HG02610 (cell line): ENCODE measurements around the gene CRYBA4.
"Not testable (repeated sequence)": the region's sequence is repeated elsewhere in the genome, so short reads cannot be mapped to it uniquely, and the experiment has no call there.

Source experiments
- ATAC-seq: cut with Tn5 transposase; IDR thresholded peaks from one replicate; pipeline ENCODE4 v1.9.1; 2021; ENCODE audit warnings: mild to moderate bottlenecking, moderate library complexity; ENCODE audit not compliant: unreplicated experiment

CRYBA4 gene

DNA sequence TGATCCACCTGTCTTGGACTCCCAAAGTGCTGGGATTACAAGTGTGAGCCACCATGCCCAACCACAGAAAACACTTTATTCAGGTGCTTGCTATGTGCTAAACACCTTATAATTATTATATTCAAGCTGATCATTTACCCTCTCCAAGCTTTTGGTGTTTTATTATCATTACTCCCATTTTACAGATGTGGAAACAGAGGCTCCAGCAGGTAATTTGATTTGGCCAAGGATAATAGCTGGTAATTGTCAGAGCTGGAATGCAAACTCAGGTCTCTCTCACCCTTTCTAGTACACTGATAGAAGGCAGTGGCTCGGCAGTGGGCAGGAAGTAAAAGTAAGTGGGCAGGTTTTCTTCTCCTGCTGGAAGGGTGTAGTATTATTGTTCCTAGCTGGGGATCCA, 28.0 kb upstream of the CRYBA4 start:
- ATAC-seq: no peak

DNA sequence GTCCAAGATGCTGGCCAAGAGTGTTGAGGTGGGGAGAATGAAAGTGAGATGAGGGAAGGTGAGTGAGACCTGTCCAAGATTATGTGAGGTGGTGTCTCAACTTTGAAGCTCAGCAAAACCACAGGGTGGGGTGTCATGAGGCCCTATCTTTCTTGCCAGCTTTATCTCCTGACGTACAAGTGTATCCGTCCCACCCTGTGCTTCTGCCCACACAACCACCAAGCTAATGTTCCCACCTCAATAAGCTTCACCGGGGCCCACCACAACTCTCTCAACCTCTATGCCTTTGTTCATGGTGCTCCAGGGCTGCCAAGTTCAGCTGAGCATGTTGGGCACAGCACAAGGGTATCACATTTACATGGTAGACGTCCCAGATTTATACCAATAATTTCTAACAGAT, 24.7 kb upstream of the CRYBA4 start:
- ATAC-seq: no peak

DNA sequence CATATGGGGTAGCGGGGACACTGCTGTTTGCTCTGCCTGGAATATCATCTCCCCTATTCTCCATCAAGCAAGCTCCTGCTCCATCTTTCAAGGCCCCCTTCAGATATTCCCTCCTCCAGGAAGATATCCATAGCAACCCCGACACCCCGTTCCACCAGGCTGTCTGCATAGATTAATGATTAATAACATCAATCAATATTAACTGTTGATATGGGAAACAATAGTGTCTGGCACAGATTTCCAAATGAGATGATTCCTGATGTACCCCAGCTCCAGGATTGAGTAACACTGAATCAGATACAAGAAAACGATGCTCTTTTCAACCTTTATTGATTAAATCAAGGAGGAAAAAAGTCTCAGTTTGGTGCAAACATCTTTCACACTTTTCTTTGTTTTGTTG, 24.3 kb upstream of the CRYBA4 start:
- no peak for ATAC-seq

DNA sequence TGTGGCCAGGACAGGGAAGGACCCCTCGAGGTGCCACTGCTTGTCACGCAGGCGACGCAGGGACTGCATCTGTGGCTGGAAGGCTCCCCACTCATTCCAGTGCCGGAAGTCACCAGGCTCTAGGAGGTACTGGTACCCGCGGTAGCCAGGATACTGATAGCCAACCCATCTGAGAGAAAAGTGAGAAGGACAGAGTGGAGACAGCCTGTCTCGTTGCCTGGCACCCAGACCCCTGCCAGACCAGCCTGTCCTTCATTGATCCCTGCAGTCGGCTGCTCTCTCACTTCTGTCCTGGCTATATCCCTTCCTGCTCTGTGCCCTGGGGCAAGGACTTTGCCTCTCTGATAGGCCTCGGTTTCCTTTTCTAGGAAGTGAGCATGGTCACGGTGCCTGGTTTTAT, 22.3 kb upstream of the CRYBA4 start:
- no peak for ATAC-seq

DNA sequence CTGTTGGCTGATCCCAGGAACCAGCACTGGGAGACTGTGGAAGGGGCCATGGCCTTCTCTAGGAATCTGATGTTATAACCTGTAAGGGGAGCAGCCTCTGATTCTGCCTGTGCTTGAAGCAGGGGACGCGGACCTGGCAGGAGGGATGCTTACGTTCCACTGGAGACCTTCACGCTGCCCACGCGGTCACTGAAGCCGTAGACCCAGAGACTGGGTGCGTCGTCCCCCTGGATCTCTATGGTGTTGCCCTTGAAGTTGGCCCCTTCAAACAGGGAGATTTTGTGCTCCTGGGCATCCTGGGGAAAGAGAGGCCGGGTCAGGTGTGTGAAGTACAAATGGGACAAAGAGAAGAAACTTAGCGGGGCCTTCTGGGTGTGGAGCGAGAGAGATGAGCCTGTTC, 20.0 kb upstream of the CRYBA4 start:
- no peak for ATAC-seq

DNA sequence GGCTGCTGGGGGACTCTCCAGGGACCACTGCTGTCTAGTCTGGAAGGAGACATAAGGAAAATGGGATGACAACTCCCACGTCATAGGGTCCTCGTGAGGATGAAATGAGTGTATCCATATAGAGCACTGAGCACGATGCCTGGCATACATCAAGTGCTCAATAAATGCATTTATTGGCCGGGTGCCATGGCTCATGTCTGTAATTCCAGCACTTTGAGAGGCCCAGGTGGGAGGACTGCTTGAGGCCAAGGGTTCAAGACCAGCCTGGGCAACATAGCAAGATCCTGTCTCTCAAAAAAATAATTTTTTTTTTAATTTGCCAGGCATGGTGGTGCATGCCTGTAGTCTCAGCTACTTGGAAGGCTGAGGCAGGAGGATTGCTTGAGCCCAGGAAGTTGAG, 19.6 kb upstream of the CRYBA4 start:
- ATAC-seq: no peak

DNA sequence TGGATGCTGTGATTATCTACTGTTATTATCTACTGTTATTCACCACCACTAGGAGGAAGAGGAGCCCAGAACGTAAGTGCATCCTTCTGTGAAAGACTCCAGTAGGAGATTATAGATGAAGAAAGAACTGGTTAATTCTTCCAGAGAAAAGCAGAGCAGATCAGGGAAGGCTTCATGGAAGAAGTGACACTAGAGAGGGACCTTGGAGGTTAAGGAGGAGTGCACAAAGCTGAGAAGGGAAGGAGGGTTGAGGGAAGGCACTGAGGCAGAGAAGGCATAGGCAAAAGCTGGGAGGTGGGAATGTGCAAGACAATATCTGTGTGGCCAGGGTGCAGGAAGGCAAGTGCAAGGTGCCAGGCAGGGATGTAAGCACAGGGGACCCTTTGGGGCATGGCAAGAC, 17.4 kb upstream of the CRYBA4 start:
- no peak for ATAC-seq

DNA sequence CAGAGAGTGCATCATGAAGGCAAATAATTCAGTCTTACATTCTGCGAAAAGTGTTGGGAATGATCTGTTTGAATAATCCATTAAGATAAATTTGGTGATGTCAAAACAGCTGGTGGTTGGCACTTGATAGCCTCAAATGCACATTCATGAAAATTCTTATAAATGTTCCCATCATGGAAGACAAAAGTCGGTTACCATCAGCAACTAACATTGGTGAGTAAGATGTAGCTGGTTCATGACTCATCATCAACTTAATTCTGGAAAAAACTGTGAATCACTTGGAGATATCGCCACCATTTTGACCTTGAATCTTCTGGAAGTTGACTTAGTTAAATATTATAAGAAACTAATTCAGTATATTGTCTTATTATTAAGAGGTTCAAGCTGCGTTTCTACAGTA, 15.2 kb upstream of the CRYBA4 start:
- no peak for ATAC-seq

DNA sequence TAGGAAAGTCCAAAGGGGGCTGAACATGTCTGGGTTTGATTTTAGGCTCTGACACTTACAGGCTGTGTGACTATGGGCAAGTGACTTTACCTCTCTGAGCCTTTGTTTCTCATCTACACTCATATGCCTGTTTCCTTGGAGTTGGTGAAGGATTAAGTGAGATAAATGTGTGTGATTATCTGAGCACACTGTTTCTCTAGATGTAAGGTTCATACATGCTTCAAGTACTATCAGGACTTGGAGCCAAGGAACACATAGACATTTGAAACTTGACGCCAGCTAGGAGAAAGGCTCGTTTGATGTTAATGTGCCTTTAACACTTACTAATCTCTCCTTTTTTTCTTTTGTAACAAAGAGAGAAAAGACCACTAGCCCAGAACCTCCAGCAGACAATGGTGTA, 13.6 kb upstream of the CRYBA4 start:
- ATAC-seq: no peak

DNA sequence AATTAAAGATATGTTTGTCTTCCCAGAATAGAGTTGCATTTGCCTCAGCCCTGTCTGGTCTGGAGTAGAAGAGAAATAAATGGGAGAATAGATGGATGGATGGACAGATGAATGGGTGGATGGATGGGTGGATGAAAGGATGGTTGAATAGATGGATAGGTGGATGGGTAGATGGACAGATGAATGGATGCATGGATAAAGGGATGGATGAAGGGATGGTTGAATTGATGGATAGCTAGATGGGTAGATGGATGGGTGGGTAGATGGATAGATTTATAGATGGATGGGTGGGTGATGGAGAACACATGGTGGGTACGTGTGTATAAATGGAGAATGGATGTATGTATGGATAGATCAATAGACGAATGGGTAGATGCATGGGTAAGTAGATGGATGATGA, 12.5 kb upstream of the CRYBA4 start:
- no peak for ATAC-seq

DNA sequence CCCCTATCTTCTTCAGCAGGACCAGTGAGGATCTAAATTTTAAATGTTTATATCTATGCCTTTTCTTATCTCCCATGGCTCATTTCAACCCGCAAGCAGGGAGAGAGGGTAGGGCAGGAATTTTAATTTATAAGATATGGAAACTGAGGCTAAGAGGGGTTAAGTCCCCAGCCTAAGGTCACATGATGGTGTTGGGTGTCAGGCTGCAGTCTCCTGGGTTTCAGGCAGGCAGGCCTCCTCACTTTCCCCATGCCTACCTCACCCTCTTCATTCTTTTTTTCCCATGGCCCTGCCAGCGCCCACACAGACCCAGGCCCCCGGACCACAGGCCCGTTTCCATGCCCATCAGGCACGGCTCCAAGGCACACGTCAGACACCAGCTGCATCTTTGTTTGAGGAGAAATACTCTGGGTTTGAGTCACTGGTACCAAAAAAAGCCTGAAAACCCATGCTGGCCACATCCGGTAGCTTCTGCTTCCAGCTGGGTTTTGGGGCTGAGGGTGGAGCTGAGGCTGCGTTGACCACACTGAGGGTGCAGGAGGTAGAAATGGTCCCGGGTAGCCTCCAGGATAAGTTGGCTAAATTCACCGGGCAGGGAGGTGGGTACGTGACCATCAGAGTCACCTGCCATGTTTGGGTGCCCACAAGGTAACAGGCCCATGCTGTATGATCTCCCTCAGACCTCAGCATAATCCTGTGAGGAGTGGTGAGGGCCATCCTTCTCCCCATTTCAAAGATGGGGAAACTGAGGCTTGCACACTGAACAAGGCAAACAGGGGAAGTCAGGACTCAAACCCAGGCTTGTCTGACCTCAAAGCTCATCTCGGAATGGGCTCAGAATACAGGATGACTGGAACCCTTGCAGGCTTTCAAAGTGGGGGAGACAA, 11.4 kb upstream of the CRYBA4 start:
- peak; percentile 82 for ATAC-seq

DNA sequence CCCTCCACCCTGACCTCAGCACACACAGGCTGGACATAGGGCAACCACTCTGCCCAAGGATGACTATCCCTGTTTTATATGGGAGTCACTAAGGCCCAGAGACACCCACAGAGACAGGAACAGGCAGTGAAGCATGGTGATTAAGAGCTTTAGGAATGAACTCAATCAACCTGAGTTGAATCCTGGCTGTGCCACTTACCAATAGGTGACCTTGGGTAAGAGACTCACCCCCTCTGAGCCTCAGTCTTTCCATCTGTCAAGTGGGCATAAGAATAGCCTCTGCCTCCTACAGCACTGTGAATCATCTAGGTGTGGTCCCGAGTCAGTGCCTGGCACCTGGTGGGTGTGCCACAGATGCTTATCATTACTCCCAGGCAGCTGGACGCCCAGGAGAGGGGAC, 10.8 kb upstream of the CRYBA4 start:
- ATAC-seq: no peak

DNA sequence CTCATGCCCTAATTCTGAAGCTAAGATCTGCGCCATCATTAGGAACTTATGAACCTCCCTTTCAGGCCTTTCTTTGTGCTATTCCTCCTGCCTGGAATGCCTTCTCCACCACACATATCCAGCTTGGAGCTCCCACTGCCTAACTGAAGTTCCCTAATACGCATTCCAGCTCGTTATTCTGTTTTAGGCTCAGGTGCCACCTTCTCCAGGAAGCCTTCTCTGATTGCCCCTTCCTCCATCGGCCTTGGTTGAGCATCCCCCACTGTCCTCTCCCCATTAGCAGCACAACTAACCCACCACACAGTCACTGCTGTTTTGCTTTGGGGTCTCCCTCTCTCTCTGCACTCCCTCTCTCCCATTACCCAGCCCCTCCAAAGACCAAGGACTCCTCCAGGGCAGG, 9.1 kb upstream of the CRYBA4 start:
- no peak for ATAC-seq

DNA sequence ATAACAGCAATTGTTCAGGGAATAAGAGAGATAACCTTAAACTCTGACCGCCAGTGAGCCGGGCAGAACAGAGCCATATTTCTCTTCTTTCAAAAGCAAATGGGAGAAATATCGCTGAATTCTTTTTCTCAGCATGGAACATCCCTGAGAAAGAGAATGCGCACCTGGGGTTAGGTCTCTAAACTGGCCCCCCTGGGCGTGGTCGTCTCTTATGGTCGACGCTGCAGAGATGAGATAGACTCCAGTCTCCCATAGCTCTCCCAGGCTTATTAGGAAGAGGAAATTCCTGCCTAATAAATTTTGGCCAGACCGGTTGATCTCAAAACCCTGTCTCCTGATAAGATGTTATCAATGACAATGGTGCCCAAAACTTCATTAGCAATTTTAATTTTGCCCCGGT, 8.0 kb upstream of the CRYBA4 start:
- not testable (repeated sequence) for ATAC-seq

DNA sequence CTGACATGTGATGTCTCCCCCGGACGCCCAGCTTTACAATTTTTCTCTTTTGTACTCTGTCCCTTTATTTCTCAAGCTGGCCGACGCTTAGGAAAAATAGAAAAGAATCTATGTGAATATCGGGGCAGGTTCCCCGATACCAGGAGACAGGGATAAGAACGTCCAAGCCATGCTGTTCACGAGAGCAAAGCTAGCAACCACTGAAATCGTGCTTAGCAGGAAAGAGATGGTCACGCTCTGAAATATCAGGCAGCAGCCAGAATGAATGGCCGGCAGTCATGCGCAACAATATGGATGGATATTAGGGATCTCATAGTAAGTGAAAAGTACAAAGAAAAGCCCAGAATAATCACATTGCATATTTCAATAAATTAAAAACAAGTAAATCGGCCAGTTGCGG, 7.4 kb upstream of the CRYBA4 start:
- no peak for ATAC-seq

DNA sequence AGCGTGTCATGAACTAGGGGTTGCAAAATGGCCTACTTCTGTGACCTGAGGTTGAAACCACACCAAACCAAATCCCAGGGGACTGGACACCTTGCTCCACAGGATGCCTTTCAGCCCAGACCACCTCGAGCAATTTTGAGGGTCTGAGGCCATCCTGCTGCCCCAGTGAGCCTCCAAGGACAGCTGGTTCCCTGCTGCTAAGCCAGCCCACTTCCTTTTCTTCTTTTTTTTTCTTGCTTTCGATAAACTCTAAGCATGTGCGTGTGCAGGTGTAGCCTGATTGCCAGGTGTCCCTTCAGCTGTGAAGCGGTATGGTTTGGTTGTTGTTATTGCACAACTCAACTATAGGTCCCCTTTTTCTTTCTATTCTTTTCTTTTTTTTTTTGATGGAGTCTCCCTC, 6.6 kb upstream of the CRYBA4 start:
- ATAC-seq: no peak

DNA sequence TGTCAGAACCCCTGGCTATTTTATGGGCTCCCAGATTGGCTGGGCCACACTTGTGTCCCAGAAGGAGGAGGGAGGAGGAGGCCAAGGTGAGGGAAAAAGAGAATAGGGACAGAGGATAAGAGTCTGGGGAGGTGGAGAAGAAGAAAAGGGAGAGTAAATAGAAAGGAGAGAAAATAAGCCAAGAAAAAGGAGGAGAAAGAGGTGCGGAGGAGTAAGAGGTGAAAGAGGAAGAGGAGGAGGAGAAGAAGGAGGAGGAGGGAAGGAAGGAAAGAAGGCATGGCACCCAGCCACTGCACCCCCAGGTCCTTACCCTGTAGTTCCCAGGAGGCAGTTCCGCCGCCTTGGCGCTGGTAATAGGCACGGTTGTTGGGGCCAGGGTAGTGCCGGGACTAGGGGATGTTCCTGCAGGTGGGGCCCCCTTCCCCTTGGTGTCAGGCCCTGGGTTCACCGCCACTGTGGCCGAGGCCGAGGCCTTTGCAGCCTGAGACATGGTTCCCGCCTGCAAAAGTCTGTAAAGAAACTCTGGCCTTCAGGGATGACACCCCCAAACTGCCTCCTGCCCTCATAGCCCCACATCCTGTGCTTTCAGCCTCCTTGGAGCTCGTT, 5.8 kb upstream of the CRYBA4 start:
- ATAC-seq: no peak

DNA sequence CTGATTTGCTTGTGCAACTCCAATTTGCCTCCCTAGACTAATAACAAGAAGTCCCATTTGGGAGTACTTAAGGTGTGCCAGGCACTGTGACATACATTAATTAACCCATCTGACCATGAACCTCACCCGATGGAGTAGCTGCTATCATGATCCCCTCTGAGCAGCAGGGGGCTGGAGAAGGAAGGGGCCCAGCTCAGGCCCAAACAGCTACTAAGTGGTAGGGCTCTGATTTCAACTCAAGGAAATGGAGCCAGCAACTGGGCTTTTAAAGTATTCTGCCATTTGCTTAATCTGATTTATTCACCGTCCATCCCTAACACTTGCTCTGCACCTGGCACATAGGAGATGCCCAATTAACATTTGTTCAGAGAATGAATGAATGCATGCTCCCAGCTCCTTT, 5.1 kb upstream of the CRYBA4 start:
- no peak for ATAC-seq

DNA sequence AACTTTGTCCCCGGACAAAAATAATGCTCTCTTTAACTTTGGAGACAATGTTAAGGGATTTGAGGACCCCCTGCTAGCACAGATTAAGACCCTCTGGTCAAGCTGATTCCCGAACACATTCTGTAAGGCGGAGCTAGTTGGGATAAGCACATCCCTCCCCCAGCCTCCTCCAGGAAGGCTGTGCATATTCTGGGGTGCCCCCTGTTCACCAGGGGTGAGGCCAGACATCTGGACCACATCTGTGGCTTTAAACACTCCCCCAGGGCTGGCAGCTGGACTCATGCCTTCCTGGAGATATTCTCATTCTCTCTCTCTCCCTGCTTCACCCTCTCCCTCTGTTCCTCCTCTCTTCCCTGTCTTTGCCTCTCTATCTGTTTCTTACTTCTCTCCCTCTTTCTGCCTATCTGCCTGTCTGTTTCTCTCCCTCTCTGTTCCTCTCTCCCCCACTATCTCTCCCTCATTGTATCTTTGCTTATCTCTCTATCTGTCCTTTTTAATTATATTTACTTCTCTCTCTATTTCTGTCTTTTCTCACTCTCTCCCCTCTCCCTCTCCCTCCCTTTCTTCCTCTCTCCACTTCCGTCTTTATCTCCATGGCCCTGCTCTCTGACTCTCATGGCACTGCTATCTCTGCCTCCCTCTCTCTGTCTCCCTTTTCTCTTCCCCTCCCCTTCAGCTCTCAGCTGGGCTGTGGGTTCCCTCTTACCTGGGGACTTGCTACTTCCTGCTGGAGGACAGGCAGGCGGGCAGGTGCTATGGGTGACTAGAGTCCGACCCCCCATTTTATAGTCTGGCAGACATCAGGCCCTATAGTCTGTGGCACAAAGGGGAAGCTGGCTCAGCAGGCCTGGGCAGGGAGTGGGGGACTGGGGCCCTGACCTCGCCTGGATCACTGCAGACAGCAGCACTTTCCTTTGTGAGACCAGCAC, 4.2 kb upstream of the CRYBA4 start, which contains the start of gene CRYBB1:
Gene CRYBB1, minus strand, starts transcription at position 757 of the 929 bp plus-strand sequence. CDS start 1,708 bp downstream, outside the sequence.
- no peak for ATAC-seq

DNA sequence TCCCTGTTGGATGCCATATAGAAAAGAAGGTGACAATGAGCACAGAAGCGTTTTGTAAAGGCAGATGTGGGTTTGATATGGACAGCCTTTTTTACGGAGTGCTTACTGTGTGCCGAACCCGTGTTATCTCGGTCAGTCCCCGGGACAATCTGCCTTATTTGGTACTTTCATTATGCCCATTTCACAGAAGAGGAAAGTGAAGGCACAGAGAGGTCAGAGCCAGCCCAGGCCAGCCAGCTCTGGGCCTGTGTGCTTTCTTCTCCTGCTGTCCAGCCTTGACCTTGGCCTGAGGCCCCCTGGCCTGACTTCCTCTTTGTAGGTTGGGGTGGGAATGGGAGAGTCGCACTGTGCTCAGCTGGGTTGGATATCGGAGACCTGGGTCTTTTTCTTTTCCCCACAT, 3.3 kb upstream of the CRYBA4 start:
- no peak for ATAC-seq

DNA sequence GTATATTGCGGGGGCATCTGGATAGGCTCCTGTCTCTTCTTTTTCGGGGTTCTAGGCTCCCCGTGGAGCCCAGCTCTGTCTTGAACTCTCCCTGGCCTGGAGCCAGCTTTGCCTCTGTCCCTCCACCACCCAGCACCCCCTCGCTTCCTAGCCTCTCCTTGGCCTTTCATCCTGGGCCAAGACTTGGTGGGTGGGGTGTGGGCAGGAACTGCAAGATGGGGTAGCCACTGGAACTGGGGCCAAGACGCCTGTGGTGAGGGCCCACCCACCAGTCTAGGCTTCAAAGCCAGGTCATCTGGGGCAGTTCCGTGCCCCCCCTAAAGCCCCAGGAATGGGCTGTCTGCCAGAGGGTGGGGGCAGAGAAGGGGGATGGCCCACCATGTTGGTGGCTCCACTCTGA, 2.3 kb upstream of the CRYBA4 start:
- no peak for ATAC-seq
